ENCODE data around the gene RAB3C.

Gene RAB3C

GRCh38 chr5:58731641-58732040 is 148.8 kb downstream of the RAB3C start:
- no peak for DNase-seq (ENCODE audit: low spot score)

- DNase-seq (ENCODE audit: low spot score) = no peak
Measured at GRCh38 chr5:58735637-58736036, 152.8 kb downstream of the RAB3C start.

GRCh38 chr5:58736214-58736613 is 153.3 kb downstream of the RAB3C start:
- no peak for DNase-seq (ENCODE audit: low spot score)

DNA sequence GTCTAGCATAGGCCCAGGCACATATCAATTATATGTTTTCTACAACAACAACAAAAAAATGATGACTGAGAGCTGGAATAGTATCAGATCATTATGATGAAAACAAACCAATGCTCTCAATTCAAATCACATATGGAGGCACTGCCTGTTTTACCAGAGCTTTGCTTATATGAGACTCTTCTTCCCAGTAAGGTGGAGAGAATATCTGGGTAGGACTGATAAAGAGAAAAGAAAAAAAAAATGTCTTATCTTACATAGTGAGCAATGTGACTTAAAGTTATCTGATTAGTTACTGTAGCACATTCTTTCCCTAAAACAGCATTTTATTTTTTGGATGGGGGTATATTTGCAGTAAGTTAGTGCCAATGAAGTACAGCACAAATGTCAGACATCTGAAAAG is 154.8 kb downstream of the RAB3C start:
- no peak for DNase-seq (ENCODE audit: low spot score)

DNA sequence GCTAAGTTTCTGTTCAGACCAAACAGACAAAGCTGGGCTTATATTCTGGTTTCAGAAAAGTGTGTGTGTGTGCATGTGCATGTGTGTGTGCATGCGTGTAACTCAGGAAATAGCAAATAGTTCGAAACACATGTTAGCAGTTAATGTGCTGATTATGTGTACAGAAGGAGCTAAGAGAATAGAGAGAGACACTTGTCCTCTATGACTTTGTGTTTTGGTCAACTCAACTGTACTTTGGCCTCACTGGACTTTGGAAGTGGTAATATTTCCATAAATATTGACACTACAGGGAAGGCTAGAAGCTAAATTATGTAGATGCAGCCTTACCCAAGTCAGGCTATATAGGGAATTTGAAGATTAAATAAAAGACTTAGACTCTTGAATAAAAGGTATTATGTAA is 155.5 kb downstream of the RAB3C start:
- no peak for DNase-seq (ENCODE audit: low spot score)

GRCh38 chr5:58739051-58739450 is 156.2 kb downstream of the RAB3C start:
- no peak for DNase-seq (ENCODE audit: low spot score)

- no peak for DNase-seq (ENCODE audit: low spot score)
Measured at GRCh38 chr5:58740956-58741355, 158.1 kb downstream of the RAB3C start.

GRCh38 chr5:58745350-58745749 is 162.5 kb downstream of the RAB3C start:
- DNase-seq (ENCODE audit: low spot score) = no peak

DNA sequence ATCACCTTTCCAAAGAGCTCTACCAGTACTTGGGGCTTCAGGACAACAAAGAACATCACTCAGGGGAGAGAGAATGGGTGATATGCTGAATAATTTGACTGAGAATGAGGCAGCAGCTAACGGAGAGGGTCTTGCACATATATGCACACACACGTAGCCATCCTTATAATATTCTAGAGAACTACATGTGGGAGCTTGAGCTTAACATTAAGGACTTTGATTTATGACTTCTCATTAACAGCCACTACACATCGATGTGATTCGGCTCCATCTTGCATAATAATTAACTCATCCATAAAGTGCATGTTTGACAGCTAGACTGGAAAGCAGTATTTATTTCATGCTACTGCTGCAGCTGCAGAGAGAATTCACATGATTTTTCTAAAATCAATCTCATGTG is 163.4 kb downstream of the RAB3C start:
- no peak for DNase-seq (ENCODE audit: low spot score)

GRCh38 chr5:58750036-58750435 is 167.2 kb downstream of the RAB3C start:
- DNase-seq (ENCODE audit: low spot score) = no peak

- DNase-seq (ENCODE audit: low spot score) = no peak
Measured at GRCh38 chr5:58751222-58751837, 168.5 kb downstream of the RAB3C start.

- no peak for DNase-seq (ENCODE audit: low spot score)
Measured at GRCh38 chr5:58752104-58752503, 169.2 kb downstream of the RAB3C start.

DNA sequence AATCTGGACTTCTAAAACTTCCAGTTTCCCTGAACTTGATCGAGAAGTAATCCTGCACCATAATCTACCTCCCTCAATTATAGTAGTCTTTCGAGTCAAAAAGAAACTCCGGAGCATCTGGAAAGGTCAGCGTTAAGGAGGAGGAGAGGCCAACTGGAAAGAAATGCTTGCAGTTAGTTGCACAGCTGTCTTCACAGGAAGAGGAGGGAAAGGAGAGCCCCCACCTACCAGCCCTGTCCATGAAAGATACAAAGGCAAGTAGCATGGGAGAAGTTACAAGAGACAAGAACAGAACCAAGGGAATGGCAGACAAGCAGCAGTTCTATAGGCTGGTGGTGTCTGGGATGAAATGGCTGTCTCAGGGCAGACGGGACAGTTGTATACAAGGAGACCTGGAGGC is 170.6 kb downstream of the RAB3C start:
- DNase-seq (ENCODE audit: low spot score) = no peak

- DNase-seq (ENCODE audit: low spot score) = no peak
Measured at GRCh38 chr5:58754250-58754649, 171.4 kb downstream of the RAB3C start.

- no peak for DNase-seq (ENCODE audit: low spot score)
Measured at GRCh38 chr5:58755397-58755796, 172.5 kb downstream of the RAB3C start.

- DNase-seq (ENCODE audit: low spot score) = no peak
Measured at GRCh38 chr5:58759745-58760144, 176.9 kb downstream of the RAB3C start.

DNA sequence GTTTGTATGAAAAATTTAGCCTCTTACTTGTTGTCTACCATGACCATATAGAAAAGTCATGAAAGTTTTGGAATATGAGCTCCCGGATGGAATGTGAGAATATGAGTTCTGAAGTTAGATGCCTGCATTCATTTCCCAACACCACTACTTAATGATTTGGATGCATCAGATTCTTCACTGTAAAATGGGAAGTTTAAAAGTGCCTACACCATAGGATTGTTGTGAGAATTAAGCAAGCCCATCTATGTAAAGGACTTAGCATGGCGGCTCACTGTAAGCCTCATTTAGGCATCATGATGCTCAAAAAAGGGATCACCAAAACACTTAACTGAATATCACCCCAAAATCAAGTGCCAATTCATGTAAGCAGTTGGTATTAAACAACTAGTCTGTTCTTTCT is 177.3 kb downstream of the RAB3C start:
- no peak for DNase-seq (ENCODE audit: low spot score)

DNA sequence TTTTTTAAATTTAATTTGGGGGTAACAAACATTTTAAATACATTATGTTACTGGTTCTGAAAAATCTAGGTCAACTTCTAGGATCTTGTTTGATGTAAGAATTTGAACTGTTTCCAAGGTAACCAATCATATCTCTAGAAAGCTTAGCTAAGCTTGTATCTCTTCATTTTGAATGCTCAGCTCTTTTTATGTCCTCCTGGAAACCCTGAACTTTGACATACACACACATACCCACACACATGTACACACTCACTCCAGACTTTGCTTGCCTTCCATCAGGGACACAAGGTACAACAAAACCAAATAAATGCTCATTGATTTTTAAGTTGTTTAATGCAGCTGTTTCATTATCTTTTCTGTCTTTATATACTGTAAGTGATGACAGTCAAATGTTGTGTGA is 178.5 kb downstream of the RAB3C start:
- no peak for DNase-seq (ENCODE audit: low spot score)

- no peak for DNase-seq (ENCODE audit: low spot score)
Measured at GRCh38 chr5:58763390-58763789, 180.5 kb downstream of the RAB3C start.

GRCh38 chr5:58764199-58764598 is 181.3 kb downstream of the RAB3C start:
- no peak for DNase-seq (ENCODE audit: low spot score)

GRCh38 chr5:58765058-58765457 is 182.2 kb downstream of the RAB3C start:
- no peak for DNase-seq (ENCODE audit: low spot score)

GRCh38 chr5:58767104-58767503 is 184.2 kb downstream of the RAB3C start:
- no peak for DNase-seq (ENCODE audit: low spot score)

- no peak for DNase-seq (ENCODE audit: low spot score)
Measured at GRCh38 chr5:58770136-58770535, 187.3 kb downstream of the RAB3C start.

DNA sequence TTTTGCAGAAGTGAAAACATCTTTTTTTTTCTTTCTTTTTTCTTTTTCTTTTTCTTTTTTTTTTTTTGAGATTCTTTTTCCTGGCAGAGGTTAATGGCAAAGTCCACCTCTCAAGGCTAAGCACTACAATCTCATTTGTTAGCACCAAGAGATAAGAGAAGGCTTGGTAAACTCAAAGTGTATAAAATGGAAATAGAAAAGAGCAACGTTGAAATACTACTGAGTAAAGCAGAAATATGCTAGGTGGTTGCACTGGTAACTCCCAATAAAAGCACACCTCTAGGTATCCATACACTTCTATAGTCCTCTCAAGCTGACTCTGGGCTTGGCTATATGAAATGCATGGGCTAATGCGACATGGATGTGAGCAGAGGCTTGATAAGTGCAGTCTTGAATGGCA is 188.9 kb downstream of the RAB3C start:
- no peak for DNase-seq (ENCODE audit: low spot score)
